GM12891 (cell line): Measurements from ENCODE around the gene CDH4.

ENCODE experiments used
- DNase-seq: peaks from one replicate; pipeline ENCODE4 v3.0.0; 2011; ENCODE audit warnings: low spot score; ENCODE audit not compliant: insufficient read length
- FAIRE-seq: peaks from 2 replicates; lab custom pipeline; 2011; peaks lifted over from hg19 to GRCh38; lab: Jason Lieb, UNC
- PAX5 ChIP-seq: IDR thresholded peaks from 2 replicates; pipeline ENCODE4 v1.6.1; 2011; ENCODE audit warnings: low read length, moderate library complexity, mild to moderate bottlenecking; ENCODE audit not compliant: insufficient read depth, severe bottlenecking
- POLR2A ChIP-seq: IDR thresholded peaks from 2 replicates; pipeline ENCODE4 v1.6.1; 2011; ENCODE audit warnings: low read depth, low read length, control low read depth
- POLR2AphosphoS5 ChIP-seq: IDR thresholded peaks from 2 replicates; pipeline ENCODE4 v1.6.1; 2011; ENCODE audit warnings: low read depth, low read length, control low read depth
- POU2F2 ChIP-seq: IDR thresholded peaks from 2 replicates; pipeline ENCODE4 v1.6.1; 2011; ENCODE audit warnings: low read depth, mild to moderate bottlenecking, control low read depth, low read length, moderate library complexity
- SPI1 ChIP-seq: IDR thresholded peaks from 2 replicates; pipeline ENCODE4 v1.6.1; 2011; ENCODE audit warnings: low read depth, low read length, control low read depth
- TAF1 ChIP-seq: IDR thresholded peaks from 2 replicates; pipeline ENCODE4 v1.6.1; 2011; ENCODE audit warnings: low read depth, low read length, control low read depth

Gene CDH4

DNA sequence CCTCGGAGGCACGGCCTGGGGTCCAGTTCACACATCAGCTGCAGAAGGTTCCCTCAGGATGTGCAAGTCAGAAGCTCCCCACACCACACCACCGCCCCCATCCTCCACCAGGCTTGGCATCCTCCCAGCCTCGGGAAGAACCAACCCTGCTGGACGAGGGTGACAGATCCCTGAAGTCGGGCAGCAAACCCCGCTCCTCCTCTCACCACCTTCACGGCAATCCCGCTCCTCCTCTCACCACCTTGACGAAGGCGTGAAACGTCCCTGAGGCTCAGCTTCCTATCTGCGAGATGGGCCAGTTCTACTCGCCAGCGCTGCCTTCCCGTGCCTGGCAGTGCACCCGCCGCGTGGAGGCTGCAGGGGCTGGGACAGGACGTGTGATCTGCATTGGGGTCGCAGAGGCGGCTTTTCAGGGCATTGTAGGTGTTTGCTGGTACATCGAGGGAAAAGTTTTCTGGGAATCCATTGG, 486.6 kb downstream of the CDH4 start:
- TF ChIP-seq POU2F2 (no peak), POLR2A (no peak), TAF1 (no peak), POLR2AphosphoS5 (no peak), SPI1 (no peak), PAX5 (no peak)
- DNase-seq, result no peak
- no peak for FAIRE-seq

DNA sequence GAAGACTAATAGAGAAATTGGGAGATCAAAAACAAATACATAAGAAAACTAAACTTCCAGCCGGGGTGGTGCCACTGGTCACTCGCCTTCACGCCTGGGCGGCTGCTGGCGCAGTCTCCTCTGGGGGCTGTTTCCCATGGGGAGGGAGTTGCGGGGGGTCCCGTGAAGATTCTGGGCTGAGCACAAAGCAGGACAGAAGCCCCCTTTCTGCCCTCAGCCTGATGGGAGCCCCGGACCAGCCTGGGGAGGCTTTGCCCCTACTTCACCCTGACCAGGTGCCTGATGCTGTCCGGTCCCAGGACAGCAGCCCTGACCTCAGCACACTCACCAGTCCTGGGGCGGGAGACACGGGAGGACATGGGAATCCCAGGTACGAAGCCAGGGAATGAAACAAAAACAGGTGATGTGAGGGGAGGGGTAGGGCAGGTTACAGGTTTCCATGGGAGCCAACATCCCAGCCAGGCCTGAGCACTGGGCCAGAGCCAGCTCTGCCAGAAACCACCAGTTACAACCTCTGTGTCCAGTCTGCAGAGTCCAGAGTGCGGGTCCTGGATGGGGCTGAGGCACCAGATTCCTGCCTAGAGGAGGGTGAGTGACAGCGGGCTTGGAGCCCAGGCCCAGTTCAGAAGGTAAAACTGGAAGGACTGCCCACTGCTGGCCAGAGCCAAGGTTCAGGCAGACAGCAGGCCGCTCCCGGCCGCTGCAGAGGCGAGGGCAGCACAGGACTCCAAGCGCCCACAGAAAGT, 487.2 kb downstream of the CDH4 start:
- DNase-seq, result no peak
- no peak for FAIRE-seq
- TF ChIP-seq PAX5, result no peak

DNA sequence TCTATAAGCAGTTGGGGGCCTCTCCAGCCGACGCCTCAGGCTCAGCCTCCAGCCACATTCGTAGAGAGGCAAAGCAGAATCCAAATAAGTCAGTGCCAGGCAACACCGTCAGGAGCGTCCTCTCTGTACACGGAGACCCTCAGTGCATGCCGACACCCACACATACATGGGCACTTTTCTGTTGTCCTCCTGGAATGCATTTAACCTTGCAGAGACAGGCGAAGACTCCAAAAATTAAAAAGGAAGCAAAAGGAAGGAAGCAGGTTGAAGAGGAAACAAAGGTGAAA, 487.7 kb downstream of the CDH4 start:
- no peak for TF ChIP-seq POU2F2
- no peak for TF ChIP-seq PAX5
- FAIRE-seq (no peak), DNase-seq (no peak)

DNA sequence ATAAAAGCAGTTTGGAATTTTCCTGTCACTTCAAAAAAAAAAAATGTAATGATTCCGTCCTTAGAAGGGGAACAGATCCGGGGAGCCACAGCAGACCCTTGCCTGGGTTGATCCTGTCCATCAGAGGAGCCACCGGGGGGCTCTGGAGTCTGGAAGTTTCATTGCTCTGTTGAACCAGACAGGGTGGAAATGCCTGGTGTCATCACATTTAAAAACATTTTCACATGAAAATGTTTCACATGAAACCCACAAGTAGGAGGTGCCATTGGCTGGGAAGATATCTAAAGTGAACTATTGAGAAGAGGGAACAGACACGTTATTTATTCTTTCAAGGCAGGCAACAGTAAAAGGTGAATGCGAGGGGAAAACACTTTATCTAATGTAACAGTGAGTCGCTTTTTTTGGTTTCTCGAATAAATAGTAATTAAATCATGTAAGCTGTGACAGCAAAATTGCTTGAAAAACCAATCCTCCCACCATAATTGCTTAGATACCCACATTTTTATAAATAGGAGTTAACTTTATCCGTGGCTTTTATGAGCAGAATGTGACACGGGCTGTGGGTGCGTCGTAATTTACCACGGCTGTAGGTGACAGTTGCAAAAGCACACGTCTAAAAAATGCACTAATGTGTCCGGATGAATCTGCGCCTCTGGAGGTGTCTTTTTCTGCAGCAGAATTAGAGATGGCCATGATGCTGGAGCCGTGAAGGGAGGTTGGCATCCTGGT, 490.2 kb downstream of the CDH4 start:
- TF ChIP-seq POLR2AphosphoS5 (no peak), TAF1 (no peak), POLR2A (no peak), SPI1 (no peak), POU2F2 (no peak), PAX5 (no peak)
- no peak for DNase-seq
- no peak for FAIRE-seq

DNA sequence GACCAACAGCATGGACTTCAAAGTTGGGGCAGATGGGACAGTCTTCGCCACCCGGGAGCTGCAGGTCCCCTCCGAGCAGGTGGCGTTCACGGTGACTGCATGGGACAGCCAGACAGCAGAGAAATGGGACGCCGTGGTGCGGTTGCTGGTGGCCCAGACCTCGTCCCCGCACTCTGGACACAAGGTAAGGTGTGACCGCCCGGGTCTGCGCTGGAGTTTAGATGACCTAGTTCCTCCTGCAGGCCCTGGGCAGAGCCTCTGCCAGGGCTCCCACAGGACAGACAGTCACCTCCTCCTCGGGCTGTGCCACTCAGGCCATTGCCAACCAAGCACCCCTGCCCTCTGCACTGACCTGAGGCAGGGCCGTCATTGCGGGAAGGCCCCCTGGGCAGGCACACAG, 491.5 kb downstream of the CDH4 start:
- DNase-seq, result no peak
- no peak for TF ChIP-seq SPI1
- no peak for TF ChIP-seq POLR2A
- no peak for TF ChIP-seq POU2F2
- TF ChIP-seq POLR2AphosphoS5, result no peak
- TF ChIP-seq PAX5, result no peak
- TF ChIP-seq TAF1, result no peak
- no peak for FAIRE-seq

DNA sequence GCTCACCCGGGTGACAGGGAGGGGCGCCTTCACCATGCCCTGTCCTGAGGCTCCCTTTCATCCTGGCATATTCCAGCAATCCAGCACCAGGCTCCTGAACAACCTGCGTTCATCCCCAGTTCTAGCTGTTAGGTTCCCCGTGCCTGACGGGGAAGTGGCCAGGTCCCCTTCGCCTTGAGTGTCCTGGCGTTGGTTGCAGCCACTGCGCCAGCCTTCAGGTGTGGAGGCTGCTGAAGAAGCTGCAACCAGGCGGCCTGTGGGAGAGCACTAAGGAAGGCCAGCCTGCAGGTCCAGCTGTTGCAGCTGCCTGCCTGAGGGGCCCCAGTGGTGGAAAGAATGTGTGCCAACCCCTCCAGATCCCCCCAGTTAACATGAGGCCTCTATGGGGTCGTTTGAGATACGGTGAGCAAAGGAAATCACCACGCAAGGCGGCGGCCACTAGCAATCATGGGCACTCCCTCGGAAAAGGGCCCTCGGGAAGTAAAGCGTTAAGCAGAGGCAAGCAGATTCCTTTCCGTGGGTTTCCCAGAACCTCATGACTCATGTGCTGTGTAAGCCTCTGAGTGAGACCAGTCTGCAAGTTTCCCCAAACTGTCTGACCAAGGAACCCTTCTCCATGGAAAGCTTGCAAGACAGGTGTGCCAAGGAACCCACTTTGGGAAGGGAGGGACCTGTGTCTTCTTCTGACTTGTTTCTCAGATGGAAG, 492.8 kb downstream of the CDH4 start:
- DNase-seq, result no peak
- TF ChIP-seq TAF1 (no peak), POLR2A (no peak), POLR2AphosphoS5 (no peak), PAX5 (no peak), POU2F2 (no peak), SPI1 (no peak)
- no peak for FAIRE-seq

DNA sequence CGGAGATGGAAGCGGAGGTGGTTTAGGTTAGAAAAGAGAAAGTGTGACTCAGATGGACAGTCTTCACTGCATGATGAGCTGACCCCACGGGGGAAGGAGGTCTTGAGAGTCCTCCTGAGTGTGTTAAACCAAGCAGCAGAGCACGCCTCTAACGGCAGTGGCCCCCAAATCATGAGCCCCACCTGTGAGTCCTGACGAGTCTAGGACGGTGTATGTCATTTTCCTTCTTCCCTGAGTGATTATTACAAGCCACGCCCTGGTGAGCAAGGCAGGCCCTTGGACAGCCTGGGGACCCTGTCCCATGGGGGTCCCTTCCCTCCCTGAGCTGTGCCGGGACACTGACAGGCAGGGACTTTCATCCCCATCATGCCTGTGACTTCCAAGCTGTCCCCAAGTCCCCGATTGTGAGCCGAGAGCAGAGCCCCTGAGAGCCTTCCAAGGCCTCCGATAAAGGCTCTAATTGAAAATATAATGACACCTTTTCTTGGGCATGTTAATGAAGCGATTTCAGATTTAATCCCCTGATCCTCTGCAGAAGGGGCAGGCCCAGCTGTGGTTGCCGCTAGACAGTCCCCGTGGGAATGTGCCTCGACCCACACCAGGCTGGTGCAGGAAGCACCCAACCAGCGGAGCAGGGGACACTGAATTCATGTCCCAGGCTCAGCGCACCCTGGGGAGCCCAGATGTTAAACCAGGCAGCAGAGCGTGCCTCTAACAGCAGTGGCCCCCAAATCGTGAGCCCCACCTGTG, 493.5 kb downstream of the CDH4 start:
- DNase-seq (no peak), FAIRE-seq (no peak)
- TF ChIP-seq POLR2A, result no peak
- no peak for TF ChIP-seq SPI1
- no peak for TF ChIP-seq PAX5
- no peak for TF ChIP-seq POU2F2
- no peak for TF ChIP-seq TAF1
- no peak for TF ChIP-seq POLR2AphosphoS5

DNA sequence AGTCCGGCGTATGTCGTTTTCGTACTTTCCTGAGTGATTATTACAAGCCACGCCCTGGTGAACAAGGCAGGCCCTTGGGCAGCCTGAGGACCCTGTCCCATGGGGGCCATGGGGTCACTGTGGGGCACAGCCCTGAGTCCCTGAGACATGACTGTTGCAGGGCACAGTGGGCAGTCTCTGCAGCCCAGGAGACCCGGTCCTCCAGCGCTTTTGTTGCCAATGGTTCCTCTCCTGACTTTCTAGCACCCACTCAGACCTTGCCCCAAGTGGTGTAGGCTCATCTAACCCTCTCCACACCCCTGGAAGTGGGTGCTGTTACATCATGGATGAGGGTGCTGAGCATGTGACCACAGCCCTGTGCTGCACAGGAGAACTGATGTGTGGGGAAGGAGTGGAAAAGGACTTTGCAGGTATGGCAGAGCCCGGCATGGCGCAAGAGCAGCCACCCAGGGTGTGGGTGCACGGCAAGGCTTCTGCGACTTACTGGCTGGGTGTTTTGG, 494.1 kb downstream of the CDH4 start:
- TF ChIP-seq POU2F2 (no peak), TAF1 (no peak), POLR2A (no peak), POLR2AphosphoS5 (no peak), SPI1 (no peak), PAX5 (no peak)
- DNase-seq (no peak), FAIRE-seq (no peak)

DNA sequence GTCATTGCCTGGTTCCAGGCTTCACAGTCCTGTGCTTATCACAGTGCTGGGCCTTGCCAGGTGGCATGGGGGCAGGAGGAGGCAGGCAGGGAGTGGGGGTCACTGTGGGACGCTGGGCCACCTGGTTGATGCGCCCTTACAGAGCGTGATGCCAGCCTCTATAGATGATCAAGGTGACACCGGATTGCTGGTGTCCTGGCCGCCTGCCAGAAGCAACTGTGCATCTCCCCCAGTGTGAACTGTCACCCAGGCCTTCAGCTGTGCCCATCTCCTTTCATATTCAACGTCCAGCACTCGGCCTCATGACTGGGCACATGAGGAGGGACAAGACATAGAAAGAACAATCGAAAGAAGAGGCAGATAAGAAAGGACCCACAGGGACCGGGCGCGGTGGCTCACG, 494.7 kb downstream of the CDH4 start:
- TF ChIP-seq SPI1 (no peak), POLR2A (no peak), POU2F2 (no peak), POLR2AphosphoS5 (no peak), TAF1 (no peak), PAX5 (no peak)
- FAIRE-seq, result no peak
- no peak for DNase-seq
